ENCODE measurements around the gene SCAMP4.
"Not testable (repeated sequence)": the region's sequence is repeated elsewhere in the genome, so short reads cannot be mapped to it uniquely, and the experiment has no call there.

SCAMP4 gene

DNA sequence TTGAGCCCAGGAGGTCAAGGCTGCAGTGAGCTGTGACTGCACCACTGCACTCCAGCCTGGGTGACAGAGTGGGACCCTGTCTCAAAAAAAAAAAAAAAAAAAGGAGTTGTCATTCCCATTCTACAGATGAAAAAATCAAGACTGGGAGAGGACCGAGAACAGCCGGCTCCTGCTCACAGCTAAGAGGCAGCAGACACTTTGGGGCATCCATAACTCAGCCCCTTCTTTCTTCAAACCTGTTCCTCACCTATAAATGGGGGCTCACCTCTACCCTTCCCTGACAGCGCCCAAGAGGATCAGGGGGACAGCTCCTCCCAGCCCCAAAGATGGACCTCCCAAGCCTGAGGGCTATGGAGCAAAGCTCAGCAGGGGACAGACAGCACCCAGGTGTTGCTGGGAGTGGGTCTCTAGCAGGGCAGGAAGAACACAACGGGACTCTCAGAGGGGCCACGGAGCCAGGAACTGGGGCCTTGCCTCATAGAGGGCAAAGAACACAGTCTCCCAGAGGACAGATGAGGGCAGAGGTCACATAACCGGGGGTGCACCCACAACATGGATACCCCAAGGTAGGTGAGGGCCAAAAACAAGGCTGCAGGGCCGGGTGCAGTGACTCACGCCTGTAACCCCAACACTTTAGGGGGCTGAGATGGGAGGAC lies 38.4 kb upstream of the SCAMP4 start:
- no peak for DNase-seq (ENCODE audit: low spot score)

DNA sequence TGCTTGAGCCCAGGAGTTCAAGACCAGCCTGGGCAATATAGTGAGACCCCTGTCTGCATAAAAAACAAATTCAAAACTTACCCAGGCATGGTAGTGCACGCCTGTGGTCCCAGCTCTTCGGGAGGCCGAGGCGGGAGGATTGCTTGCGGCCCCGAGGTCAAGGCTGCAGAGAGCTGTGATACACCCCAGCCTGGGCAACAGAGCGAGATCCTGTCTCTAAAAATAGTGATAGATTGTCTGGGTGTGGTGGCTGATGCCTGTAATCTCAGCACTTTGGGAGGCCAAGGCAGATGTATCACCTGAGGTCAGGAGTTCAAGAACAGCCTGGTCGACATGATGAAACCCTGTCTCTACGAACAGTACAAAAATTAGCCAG lies 37.9 kb upstream of the SCAMP4 start:
- no peak for DNase-seq (ENCODE audit: low spot score)

DNA sequence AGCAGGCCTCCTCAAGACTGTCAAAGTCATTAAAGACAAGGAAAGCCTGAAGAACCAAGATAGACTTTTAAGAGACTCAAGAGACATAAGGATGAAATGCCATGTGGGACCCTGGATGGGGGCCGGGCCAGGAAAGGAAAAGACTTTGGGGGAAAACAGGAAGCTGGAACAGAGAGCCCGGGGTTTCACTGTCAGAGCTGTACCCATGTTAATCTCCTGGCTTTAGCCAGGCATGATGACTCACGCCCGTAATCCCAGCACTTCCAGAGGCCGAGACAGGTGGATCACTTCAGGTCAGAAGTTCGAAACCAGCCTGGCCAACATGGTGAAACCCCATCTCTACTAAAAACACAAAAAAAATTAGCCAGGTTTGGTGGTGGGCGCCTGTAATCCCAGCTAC lies 36.2 kb upstream of the SCAMP4 start:
- DNase-seq (ENCODE audit: low spot score): no peak

DNA sequence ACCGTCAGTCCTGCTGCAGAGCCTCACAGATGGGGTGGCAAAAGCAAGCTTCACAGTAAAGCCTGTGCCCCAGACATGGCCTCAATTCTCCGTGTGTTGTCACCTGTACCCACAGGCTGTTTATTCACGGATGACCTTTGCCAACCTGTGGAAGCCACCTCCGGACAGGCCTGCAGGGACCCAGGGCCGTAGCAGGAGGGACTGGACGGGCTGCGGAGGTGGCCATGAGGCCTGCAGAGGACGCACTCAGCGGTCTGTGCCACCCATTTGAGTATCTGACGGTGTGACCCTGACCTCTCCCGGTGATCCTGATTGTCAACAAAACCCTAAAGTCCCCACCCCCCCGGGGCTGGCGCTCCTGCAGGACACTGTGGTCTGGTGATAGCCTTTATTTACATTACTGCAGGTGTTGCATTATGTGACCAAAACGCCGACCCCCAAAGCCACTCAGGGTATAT lies 34.0 kb upstream of the SCAMP4 start:
- no peak for DNase-seq (ENCODE audit: low spot score)

DNA sequence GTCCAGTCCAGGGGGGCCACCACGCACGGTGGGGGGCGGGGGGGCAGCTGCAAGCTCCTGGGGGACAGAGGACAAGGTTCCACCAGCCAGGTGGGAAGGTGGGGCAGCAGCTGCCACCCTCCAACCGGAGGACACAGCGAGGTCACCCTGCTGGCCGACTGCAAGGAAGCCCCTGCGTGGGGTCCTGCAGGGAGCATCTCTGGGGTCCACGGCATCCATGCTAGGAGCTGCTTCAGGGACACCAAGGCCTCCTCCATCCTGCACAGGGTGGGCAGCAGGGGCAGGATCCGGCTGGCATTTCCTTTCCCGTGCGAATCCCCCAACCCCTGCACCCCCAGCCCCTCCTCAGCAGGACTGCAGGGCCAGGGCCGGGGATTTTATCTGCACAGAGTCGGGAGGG lies 33.6 kb upstream of the SCAMP4 start:
- no peak for DNase-seq (ENCODE audit: low spot score)

DNA sequence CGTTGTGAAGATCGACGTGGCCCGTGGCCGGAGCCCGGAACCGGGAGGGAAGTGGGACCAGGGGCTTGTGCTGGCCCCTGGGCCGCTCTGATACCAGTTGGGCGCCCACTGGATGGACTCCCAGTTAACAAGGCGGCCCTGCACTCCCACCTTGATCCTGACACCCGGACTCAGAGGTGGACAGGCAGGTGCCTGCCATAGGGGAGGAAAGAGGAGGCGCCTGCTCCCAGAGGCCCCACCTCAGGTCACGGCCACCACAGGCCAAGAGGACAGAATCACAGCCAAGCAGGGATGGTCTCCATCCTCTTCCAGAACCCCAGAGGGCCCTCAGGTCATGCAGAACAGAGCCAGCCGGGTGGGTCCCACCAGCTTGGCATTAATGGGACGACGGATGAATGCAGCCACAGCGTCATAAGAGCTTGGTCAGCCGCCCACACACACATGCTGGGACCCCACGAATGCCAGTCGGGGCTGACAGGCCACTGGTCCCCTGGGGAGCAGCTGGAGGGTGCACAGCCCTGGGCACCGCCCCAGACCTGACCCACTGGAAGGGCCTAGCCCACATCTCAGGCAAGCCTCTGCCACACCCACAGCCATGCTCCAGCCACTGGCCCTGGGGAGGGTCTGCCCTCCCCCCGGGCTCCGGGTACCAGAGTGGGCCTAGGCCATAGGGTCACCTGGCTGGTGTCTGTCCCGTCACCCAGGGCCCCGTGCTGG lies 32.2 kb upstream of the SCAMP4 start:
- DNase-seq (ENCODE audit: low spot score): no peak

DNA sequence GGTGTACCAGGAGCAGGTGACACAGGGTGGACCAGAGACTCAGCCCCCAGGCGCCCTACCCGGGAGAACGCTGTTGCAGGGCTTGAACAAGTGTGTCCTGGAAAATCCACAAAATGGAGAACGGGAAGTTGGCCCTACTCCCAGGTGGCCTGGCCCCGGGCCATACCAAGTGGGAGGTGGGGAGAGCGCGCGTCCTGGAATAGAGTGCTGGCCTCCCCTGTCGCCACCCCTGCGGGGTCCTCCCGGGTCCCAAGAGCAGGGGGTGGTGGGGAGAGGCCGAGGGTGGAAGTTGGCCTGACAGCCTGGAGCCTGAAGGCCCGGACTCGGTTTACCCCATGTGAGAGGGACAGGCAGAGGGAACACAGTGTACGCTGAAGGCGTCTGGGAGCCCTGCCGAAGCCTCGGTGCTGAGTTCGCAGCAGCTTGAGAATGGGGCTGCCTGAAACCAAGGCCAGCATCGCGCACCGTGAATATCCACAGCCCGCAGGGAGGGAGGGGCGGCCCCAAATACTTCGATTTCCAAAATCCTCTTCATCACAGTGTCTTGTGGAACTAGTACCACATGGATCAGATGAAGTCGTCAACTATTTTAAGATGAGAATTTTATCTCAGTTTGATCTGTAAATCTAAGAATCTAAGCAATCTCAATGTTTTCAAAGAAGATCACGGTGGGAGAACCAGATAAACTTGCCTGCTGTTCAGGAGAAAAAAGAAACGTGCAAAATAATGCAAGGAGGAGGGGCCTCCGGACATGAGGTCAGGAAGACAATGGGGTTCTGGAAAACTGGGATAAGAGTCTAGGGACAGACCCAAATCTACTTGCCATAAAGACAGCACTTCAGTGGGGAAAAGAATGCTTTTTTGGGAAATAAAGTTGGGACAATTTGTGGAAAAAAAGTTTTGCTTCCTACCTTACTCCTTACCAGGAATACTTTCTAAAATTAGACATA lies 31.4 kb upstream of the SCAMP4 start:
- no peak for DNase-seq (ENCODE audit: low spot score)

DNA sequence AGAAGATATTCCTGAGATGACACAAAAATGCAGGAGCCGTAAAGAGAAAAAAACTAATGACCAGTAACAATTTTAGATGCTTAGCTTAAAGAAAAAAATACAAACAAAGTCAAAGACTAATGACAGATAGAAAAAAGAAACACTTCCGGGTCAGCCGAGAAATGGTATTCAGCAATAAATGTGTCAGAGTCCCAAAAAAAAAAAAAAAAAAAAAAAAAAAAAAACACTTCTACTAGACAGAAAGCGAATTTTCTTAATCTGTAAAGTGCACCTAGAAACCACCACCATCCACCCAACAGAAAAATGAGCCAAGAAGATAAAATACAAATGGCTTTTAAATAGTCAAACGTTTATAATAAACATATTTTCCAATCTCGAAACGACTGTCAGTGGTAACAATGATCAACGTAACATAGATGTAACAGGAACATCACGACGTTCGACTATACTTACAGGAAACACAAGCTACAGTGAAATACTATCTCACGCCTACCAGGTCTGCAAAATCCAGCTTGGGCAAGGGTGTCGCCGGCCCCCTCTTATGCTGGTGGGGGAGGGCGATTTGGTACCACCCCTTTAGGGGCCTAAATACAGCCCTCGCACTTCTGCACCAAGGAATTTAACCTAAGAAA lies 30.5 kb upstream of the SCAMP4 start:
- no peak for DNase-seq (ENCODE audit: low spot score)

DNA sequence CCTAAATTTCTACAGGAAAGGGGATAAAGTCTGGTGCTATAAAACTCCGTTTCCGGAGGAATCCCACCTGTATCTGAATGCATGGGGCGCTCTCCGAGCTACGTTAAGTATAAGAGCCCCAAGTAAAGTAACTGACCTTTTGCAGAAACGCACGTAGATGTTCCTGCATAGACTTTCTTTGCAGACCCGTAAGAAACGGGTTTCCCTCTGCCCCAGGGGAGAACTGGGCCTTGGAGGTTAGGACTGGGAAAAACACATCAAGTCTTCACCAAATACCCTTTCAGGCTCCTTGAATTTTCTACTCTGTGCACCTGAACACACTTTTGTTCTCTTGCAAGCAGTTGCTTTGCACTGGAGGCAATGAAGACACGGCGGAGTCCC lies 29.9 kb upstream of the SCAMP4 start:
- DNase-seq (ENCODE audit: low spot score): not testable (repeated sequence)

DNA sequence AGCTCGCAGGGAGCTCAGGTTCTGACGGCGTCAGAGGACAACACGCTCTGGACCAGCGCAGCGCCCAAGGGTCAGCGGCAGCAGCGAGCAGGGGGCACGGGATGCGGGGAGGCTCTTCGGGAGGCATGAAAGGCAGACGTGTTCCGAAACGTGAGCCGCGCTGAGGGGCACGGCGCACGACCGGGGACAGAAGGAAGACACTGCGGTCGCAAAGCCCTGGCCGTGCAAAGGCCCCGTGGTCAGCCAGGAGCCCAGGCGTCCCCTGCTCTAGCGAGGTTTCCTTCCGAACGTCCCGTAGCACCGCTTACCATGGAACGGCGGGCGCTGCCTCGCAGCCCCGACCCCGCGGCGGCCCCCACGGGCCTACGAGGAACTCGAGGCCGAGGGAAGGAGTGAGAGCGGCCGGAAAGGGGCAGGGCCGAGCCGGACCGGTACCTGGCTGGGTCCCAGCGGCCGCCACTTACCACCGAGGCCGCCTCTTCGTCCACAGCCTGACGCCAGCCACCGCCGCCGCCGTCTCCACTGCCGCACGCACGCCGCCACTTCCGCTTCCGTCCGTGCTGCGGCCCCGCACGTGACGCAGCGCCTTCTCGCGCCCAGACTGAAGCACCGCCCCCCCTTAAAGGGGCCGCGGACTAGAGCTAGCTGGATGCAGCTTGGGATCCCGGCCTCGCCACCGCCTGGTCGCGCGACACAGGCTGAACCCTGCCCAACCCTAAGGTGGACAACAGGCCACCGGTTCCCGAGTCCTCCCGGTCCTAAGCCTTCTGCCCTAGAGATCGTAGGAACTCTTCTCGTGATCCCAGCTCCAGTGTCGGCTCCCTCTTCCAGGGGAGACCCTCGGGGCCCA lies 29.3 kb upstream of the SCAMP4 start:
- DNase-seq (ENCODE audit: low spot score): peak; percentile 93

DNA sequence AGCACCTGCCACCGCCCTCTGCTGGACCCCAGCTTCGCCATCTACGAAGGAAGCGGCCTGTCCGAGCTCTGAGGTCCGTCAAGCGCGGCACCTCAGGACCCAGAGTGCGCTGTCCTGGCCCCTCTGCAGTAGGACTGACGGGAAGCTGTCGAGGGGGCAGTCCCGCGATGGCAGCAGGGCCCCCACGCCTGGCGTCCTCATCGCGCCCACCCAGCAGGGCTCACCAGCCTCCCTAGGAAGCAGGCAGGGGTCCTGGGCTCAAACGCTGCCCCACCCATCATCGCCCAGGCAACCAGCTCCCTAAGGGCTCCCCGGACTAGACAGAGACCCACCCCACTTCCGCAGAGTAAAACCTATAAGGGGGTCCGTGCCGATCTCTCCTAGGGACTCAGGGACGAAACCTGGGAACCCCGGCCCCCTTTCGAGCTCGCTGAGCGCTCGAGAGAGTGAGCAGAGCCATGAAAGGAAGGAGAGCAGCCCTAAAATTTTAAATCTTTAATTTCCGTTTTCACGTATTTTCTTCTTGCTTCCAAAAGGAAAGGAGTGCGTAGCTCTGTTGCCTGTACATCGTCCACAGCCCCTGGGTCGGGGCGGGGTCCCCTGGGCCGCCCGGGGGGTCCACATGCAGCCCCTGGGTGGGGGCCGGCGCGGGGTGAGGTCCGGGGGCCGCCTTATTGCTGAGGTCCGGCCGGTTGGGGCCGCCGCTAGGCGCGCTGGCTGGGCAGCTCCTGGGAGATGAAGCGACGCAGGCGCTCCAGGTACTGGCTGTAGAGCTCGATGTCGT lies 28.5 kb upstream of the SCAMP4 start:
- DNase-seq (ENCODE audit: low spot score): not testable (repeated sequence)

DNA sequence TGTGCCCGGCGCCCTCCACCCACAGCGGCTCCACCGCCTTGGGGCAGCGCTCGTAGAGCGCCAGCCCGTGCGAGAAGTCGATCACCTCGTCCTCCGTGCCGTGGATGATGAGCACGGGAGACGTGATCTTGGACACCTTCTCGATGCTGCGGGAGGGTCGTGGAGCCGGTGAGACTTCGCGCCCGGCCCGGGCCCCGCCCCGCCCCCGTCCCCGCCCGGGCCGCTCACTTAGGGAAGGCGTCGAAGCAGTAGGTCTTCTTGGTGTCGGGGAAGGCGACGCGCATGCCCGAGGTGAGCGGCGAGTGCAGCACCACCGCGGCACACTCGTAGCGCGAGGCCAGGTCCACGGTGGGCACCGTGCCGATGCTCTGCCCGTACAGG lies 27.9 kb upstream of the SCAMP4 start:
- not testable (repeated sequence) for DNase-seq (ENCODE audit: low spot score)

DNA sequence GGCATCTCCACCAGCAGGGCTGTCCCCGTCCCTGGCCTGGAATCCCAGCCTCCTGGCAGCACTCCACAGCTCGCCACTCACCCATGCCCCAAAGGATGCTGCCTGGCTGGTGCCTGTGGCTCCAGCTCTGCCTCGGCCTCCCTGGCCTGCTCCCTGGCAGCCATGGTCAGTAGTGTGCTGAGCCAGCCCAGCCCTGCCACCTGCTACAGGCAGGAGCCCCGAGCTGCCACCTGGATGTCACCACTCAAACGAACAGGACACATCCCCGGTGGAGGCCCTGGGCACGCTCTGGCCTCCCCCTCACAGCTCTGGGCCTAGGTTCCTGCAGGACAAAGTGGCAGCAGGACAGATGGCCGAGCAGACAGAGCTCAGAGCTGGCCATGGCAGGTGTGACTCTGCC lies 26.6 kb upstream of the SCAMP4 start:
- DNase-seq (ENCODE audit: low spot score): not testable (repeated sequence)

DNA sequence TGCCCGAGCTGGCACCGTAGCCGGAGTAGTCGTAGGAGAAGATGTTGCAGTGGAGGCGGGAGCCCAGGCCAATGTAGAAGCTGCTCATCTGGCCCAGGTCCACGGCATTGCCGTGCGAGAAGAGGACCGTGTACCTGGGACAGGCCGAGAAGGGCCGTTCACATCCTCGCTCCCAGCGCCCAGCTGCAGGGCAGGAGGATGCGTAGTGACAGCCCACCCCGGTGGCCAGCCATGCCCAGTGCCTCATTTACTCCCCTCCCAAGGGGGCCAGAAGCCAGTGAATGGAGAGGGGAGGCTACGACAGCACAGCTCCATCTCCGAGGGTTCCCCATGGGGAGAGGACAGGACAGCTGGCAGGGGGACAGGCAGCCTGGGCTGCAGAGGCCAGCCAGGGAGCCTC lies 25.2 kb upstream of the SCAMP4 start:
- DNase-seq (ENCODE audit: low spot score): not testable (repeated sequence)

DNA sequence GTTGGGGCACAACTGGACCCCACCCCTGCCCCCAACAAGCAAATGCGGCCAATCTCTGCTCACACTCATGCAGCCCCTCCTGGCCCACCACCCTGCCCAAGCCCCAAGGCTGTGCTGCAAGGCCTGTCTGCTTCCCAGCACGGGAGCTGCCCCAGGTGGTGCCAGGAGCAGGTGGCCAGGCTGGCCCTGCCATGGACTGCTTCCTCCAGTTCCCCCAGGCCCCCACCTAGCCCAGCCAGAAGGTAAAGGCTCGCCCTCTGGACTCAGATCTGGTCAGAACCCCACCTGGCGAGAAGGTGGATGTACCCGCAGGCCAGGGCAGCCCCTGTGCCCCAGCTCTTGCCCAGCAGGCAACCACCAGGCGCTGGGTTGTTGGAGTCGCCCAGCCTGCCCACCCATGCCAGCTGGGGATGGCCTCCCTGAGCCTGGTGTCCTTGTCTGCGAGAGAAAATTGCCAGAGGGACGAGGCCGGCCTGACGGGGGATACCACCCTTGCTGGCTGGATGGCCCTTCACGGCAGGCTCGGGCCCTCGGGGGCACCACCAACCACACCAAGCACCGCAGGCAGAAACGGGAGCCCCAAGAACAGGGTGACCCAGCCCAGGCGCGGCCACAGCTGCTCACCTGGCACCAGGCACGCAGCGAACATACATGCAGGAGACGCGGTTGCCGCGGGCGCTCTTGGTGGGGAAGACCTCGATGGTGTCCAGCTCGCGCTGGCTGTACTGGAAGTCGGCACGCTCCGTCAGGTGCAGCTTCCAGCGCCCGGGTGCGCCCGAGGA lies 24.4 kb upstream of the SCAMP4 start:
- no peak for DNase-seq (ENCODE audit: low spot score)

DNA sequence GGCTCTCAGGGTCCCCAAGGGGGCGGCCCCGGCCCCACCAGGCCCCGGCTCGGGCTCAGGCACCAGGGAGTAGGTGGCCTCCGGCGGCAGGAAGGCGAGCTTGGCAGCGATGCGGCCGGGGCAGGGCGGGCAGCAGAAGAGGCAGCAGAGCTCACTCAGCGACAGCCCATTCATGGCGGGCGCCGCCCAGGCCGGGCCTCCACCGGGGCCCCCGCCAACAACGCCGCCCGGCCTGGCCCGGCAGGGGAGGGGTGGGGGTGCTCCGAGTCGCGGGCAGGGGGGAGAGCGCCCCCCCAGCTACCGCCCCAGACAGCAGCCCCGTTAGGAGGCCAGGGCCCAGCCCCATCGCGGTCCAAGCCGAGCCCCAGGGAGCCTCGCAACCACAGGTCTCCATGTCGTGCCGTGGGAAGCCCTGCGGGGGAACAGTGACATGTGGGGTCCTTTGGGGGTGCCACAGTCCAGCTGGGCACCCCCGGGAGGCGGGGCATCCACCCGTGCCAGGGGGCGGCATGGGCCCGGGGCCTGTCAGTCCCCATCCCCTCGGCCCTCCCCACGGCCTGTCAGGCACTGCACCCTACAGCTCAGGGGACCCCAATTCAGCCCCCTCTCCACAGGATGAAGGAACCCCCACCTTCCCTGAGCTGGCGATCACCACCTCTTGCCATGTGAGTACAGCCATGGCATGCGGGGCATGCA lies 23.7 kb upstream of the SCAMP4 start:
- DNase-seq (ENCODE audit: low spot score): not testable (repeated sequence)

DNA sequence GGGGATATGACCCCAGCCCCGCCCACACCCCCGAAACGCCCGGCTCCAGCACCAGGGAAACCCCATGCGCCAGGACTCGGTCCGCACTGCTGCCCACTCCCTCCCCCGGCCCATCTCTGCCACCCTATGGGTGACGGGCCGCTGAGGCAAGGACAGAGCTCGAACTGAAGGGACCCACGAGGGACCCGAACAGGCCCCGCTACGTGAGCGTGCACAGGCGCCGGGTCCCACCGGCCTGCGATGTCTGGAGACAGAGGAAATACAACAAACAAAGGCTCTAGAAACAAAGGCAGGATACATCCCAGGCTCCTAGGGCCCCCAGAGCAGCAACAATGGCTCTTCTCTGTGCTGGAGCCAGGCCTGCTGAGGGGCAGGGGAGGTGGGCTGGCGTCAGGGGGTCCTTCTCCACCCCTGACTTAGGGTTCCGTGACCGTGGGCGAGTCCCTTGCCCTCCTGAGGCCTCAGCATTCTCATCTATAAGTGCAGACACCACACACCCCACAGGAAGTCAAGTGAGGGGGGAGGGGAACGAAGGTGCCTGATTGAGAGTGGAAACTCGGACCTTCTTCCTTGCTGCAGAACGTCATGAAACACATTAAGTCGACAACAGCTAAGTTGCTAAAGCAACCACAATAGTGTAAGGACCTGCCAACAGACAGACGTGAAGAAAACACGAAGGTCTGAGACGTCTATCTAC lies 23.0 kb upstream of the SCAMP4 start:
- DNase-seq (ENCODE audit: low spot score): peak; percentile 82
